H1 (cell line): ENCODE data around the gene TMEM116. TPM values are rescaled to one million over a fixed set of nuclear protein-coding genes. Genes with fewer than 3 reads are reported as not detected.

Experiments used
- CTCF ChIA-PET: fragments of 300-600 bp; sonication (Branson Sonifier 250); formaldehyde crosslinking; loops from one replicate; lab custom pipeline; 2021; ENCODE audit not compliant: partially characterized antibody; lab: Charles Lee
- POLR2A ChIA-PET: fragments of 300-600 bp; sonication (Branson Sonifier 250); formaldehyde crosslinking; loops from one replicate; lab custom pipeline; 2021; ENCODE audit warnings: inconsistent platforms; ENCODE audit not compliant: partially characterized antibody; lab: Charles Lee
- DNase-seq, 2 experiments: peaks; one replicate each; pipeline versions ENCODE4 v3.0.0 to v3.0.0-alpha.2; 2010 to 2022; ENCODE audit warnings: low spot score in 2 of 2, low read depth in 1 of 2, mixed read lengths in 1 of 2
- FAIRE-seq: peaks from 2 replicates; lab custom pipeline; 2011; peaks lifted over from hg19 to GRCh38; lab: Jason Lieb, UNC
- H2AFZ ChIP-seq: 2 replicates; pipeline ENCODE4 v1.8.1; 2012; ENCODE audit warnings: low read length, inconsistent platforms
- H2AK5ac ChIP-seq: 2 replicates; pipeline ENCODE4 v1.6.1; 2013; ENCODE audit warnings: low read depth, low read length
- H2BK120ac ChIP-seq: replicated peaks from 2 replicates; pipeline ENCODE3; 2013; ENCODE audit warnings: low read depth, low read length, inconsistent platforms
- H2BK12ac ChIP-seq: 2 replicates; pipeline ENCODE4 v1.6.1; 2013; ENCODE audit warnings: low read depth, low read length
- H2BK15ac ChIP-seq: 2 replicates; pipeline ENCODE4 v1.6.1; 2013; ENCODE audit warnings: low read length
- H2BK20ac ChIP-seq: 2 replicates; pipeline ENCODE4 v1.6.1; 2013; ENCODE audit warnings: low read length
- H2BK5ac ChIP-seq: 2 replicates; pipeline ENCODE4 v1.6.1; 2013; ENCODE audit warnings: low read depth, low read length
- H3K14ac ChIP-seq: 2 replicates; pipeline ENCODE4 v1.6.1; 2013; ENCODE audit warnings: inconsistent platforms; ENCODE audit not compliant: insufficient read length
- H3K18ac ChIP-seq: 2 replicates; pipeline ENCODE4 v1.6.1; 2013; ENCODE audit warnings: low read length; ENCODE audit errors: extremely low read depth
- H3K23ac ChIP-seq: 2 replicates; pipeline ENCODE4 v1.6.1; 2013; ENCODE audit warnings: inconsistent platforms; ENCODE audit not compliant: insufficient read length
- H3K23me2 ChIP-seq: 2 replicates; pipeline ENCODE4 v1.6.1; 2013; ENCODE audit warnings: low read depth, low read length
- H3K27ac ChIP-seq: 2 replicates; pipeline ENCODE4 v1.6.1; 2011; ENCODE audit warnings: low read depth, low read length, inconsistent platforms
- H3K27me3 ChIP-seq, 4 experiments: replicated peaks in 1 of 4; 1 replicate in 1 of 4; 2 replicates in 3 of 4; pipeline versions ENCODE4 v1.6.1 to v1.8.1; 2011 to 2013; ENCODE audit warnings: low read length in 3 of 4, mild to moderate bottlenecking in 3 of 4, inconsistent platforms in 2 of 4, mixed read lengths in 2 of 4, moderate library complexity in 1 of 4; ENCODE audit not compliant: control insufficient read depth in 3 of 4, insufficient read depth in 3 of 4; ENCODE audit errors: extremely low read depth in 1 of 4
- H3K36me3 ChIP-seq, 4 experiments: 2 replicates each; pipeline versions ENCODE4 v1.6.1 to v1.8.1; 2011 to 2013; ENCODE audit warnings: mild to moderate bottlenecking in 4 of 4, low read length in 3 of 4, moderate library complexity in 2 of 4, control low read depth in 1 of 4, inconsistent platforms in 1 of 4; ENCODE audit not compliant: insufficient read depth in 4 of 4, control insufficient read depth in 2 of 4
- H3K4ac ChIP-seq: replicated peaks from 2 replicates; pipeline ENCODE3; 2013; ENCODE audit warnings: low read length, low read depth, mixed read lengths, inconsistent platforms; ENCODE audit not compliant: insufficient read length
- H3K4me1 ChIP-seq, 4 experiments: replicated peaks in 1 of 4; 1 replicate in 1 of 4; 2 replicates in 3 of 4; pipeline versions ENCODE4 v1.6.1 to v1.8.1; 2011 to 2013; ENCODE audit warnings: low read length in 3 of 4, inconsistent platforms in 2 of 4, mixed read lengths in 1 of 4; ENCODE audit not compliant: insufficient read depth in 4 of 4, control insufficient read depth in 3 of 4
- H3K4me2 ChIP-seq, 2 experiments: 2 replicates each; pipeline versions ENCODE4 v1.6.1 to v1.8.1; 2011 to 2013; ENCODE audit warnings: low read depth in 2 of 2, low read length in 2 of 2, control low read depth in 1 of 2, inconsistent platforms in 1 of 2, mild to moderate bottlenecking in 1 of 2; ENCODE audit not compliant: insufficient read depth in 1 of 2
- H3K4me3 ChIP-seq, 4 experiments: fragments of 200-600, 300-600 bp in 1 of 4; sonication (generic), shearing (Covaris generic), sonication (Bioruptor Twin) in 1 of 4; 2 replicates each; pipeline versions ENCODE4 v1.5.1 to v1.8.1; 2011 to 2016; ENCODE audit warnings: low read length in 4 of 4, low read depth in 3 of 4, control low read depth in 2 of 4, inconsistent platforms in 2 of 4, mild to moderate bottlenecking in 2 of 4, mixed read lengths in 1 of 4, moderate library complexity in 1 of 4; ENCODE audit not compliant: insufficient read depth in 2 of 4; ENCODE audit errors: extremely low read depth in 1 of 4
- H3K56ac ChIP-seq: replicated peaks from 2 replicates; pipeline ENCODE3; 2013; ENCODE audit warnings: low read depth, mild to moderate bottlenecking, mixed read lengths, low read length, inconsistent platforms; ENCODE audit not compliant: insufficient read length
- H3K79me1 ChIP-seq: 2 replicates; pipeline ENCODE4 v1.6.1; 2013; ENCODE audit warnings: low read depth, low read length, control low read depth
- H3K79me2 ChIP-seq, 2 experiments: 2 replicates each; pipeline versions ENCODE4 v1.6.1 to v1.8.1; 2012 to 2013; ENCODE audit warnings: low read length in 2 of 2, mild to moderate bottlenecking in 2 of 2, inconsistent platforms in 1 of 2; ENCODE audit not compliant: insufficient read depth in 2 of 2, control insufficient read depth in 1 of 2
- H3K9ac ChIP-seq, 4 experiments: replicated peaks in 1 of 4; 1 replicate in 1 of 4; 2 replicates in 3 of 4; pipeline versions ENCODE4 v1.6.1 to v1.8.1; 2011 to 2013; ENCODE audit warnings: low read depth in 3 of 4, low read length in 3 of 4, control low read depth in 2 of 4, mild to moderate bottlenecking in 2 of 4, moderate library complexity in 2 of 4, inconsistent platforms in 1 of 4; ENCODE audit errors: extremely low read depth in 1 of 4
- H3K9me3 ChIP-seq, 2 experiments: 2 replicates each; pipeline versions ENCODE4 v1.6.1 to v1.8.1; 2012 to 2013; ENCODE audit warnings: mild to moderate bottlenecking in 2 of 2, moderate library complexity in 2 of 2, control low read depth in 1 of 2, inconsistent platforms in 1 of 2, low read depth in 1 of 2, low read length in 1 of 2, mixed read lengths in 1 of 2; ENCODE audit not compliant: insufficient read depth in 2 of 2
- H4K20me1 ChIP-seq, 2 experiments: replicated peaks in 1 of 2; 2 replicates each; pipeline versions ENCODE3 to v1.8.1; 2011 to 2013; ENCODE audit warnings: inconsistent platforms in 2 of 2, low read length in 2 of 2, mild to moderate bottlenecking in 1 of 2; ENCODE audit not compliant: insufficient read depth in 2 of 2, control insufficient read depth in 1 of 2
- H4K5ac ChIP-seq: 2 replicates; pipeline ENCODE4 v1.6.1; 2013; ENCODE audit warnings: low read length, low read depth, mixed read lengths, inconsistent platforms; ENCODE audit not compliant: insufficient read length
- H4K8ac ChIP-seq: 2 replicates; pipeline ENCODE4 v1.8.0; 2013; ENCODE audit warnings: mild to moderate bottlenecking, moderate library complexity, low read length, inconsistent platforms; ENCODE audit not compliant: insufficient read depth; ENCODE audit errors: extremely low read depth
- H4K91ac ChIP-seq: replicated peaks from 2 replicates; pipeline ENCODE3; 2013; ENCODE audit warnings: low read length, mixed read lengths, inconsistent platforms; ENCODE audit not compliant: insufficient read length
- BCL11A ChIP-seq, 2 experiments: IDR thresholded peaks; one replicate each; pipeline ENCODE4 v1.6.1; 2011; ENCODE audit warnings: low read depth in 2 of 2, low read length in 2 of 2, mild to moderate bottlenecking in 2 of 2
- CEBPB ChIP-seq: IDR thresholded peaks from 2 replicates; pipeline ENCODE4 v1.6.1; 2012; ENCODE audit warnings: low read depth, low read length
- GABPA ChIP-seq: IDR thresholded peaks from 2 replicates; pipeline ENCODE4 v1.6.1; 2011; ENCODE audit warnings: mild to moderate bottlenecking, low read length, moderate library complexity, borderline replicate concordance; ENCODE audit not compliant: insufficient read depth
- HDAC6 ChIP-seq: IDR thresholded peaks from one replicate; pipeline ENCODE4 v1.7.1; 2012; ENCODE audit warnings: low read depth, mild to moderate bottlenecking, inconsistent platforms, low read length, moderate library complexity
- NRF1 ChIP-seq: IDR thresholded peaks from 2 replicates; pipeline ENCODE4 v1.6.1; 2011; ENCODE audit warnings: mild to moderate bottlenecking, low read depth, low read length, improper control_type of control experiment
- RFX5 ChIP-seq: IDR thresholded peaks from 2 replicates; pipeline ENCODE4 v1.6.1; 2011; ENCODE audit warnings: low read depth, low read length, improper control_type of control experiment, borderline replicate concordance
- SIN3A ChIP-seq, 2 experiments: IDR thresholded peaks in 1 of 2; conservative IDR thresholded peaks in 1 of 2; 2 replicates each; pipeline ENCODE4 v1.6.1; 2011 to 2012; ENCODE audit warnings: low read length in 2 of 2, improper control_type of control experiment in 1 of 2, low read depth in 1 of 2, mild to moderate bottlenecking in 1 of 2
- SP1 ChIP-seq: IDR thresholded peaks from 2 replicates; pipeline ENCODE4 v1.6.1; 2011; ENCODE audit warnings: low read depth, low read length
- SRF ChIP-seq: IDR thresholded peaks from 2 replicates; pipeline ENCODE4 v1.6.1; 2011; ENCODE audit warnings: mild to moderate bottlenecking, low read depth, low read length, moderate library complexity
- SUZ12 ChIP-seq: fragments of 200-600 bp; sonication (generic); IDR thresholded peaks from 2 replicates; pipeline ENCODE4 v1.6.1; 2012; ENCODE audit warnings: mild to moderate bottlenecking, inconsistent platforms, low read length, moderate library complexity, mixed read lengths
- TCF12 ChIP-seq: IDR thresholded peaks from 2 replicates; pipeline ENCODE4 v1.6.1; 2011; ENCODE audit warnings: low read depth, mild to moderate bottlenecking, low read length
- TEAD4 ChIP-seq: IDR thresholded peaks from 2 replicates; pipeline ENCODE4 v1.6.1; 2012; ENCODE audit warnings: low read depth, low read length, inconsistent platforms, mixed read lengths
- WGBS, 2 experiments: shearing (Covaris generic) in 1 of 2; methylation state at CpG; one replicate each; pipeline versions ENCODE4 v1.1.6 to v1.1.7; 2013 to 2015; ENCODE audit warnings: low lambda C conversion rate in 2 of 2, mixed read lengths in 2 of 2, inconsistent platforms in 1 of 2, low coverage in 1 of 2, missing lambda C conversion rate in 1 of 2; ENCODE audit not compliant: insufficient replicate concordance in 2 of 2, insufficient coverage in 1 of 2, insufficient read length in 1 of 2; ENCODE audit errors: extremely low coverage in 1 of 2, missing lambda C conversion rate in 1 of 2; 5-methylcytosine and 5-hydroxymethylcytosine counted together
- polyA plus RNA-seq, 7 experiments: library from polyadenylated mRNA; depleted of rRNA in 3 of 7; stranded (reverse) in 5 of 7; unstranded in 2 of 7; fragments of >200 nt in 5 of 7; fragments of 200-250 nt in 2 of 7; gene quantifications; 1 replicate in 5 of 7; 2 replicates in 1 of 7; 4 replicates in 1 of 7; pipeline versions ENCODE4 v1.2.1 to v1.2.3, GENCODE V29; 2011 to 2013; ENCODE audit warnings: missing spikeins in 2 of 7, mixed read lengths in 2 of 7
- total RNA-seq: library from RNA; stranded (reverse); fragmentation: NEBNext Ultra II Directional; extraction: Animal tissue kit (Norgen Biotek cat#: 25700); gene quantifications from 2 replicates; pipeline ENCODE4 v1.2.1, GENCODE V29; 2021
- TF ChIP-seq, protein P1 (sequence below): IDR thresholded peaks from 2 replicates; pipeline ENCODE4 v1.6.1; 2012; ENCODE audit warnings: inconsistent platforms

TMEM116 gene
- total and polyA plus RNA-seq, 2 of the 8 experiments (the other 6 are each of a cell fraction or from before 2014, with no cell fraction given), result 8.1 to 25.2 TPM

DNA sequence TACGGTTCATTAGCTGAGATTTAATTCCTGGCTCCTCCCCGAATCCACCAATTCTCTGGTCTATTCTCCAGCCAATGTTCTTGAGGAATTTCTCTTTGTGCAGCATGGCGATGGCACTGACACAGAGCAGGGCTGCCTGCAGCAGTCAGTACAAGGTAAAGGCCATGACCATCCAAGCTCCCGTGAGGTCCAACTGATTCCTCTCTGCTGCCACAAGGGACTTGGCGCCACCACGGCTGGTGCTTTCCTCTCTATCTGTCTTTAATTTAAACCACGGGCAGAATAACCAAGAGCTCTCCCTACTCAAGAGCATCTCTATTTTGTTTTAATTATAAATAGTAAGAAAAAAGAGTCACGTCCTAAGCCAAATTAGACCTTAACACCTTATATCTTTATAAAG lies 12.1 kb downstream of the TMEM116 start:
- Histone ChIP-seq H4K20me1 (no peaks in the 10 kb centered on the region), H3K14ac (no peak overlapping the region), H2AFZ (no peak overlapping the region), H3K9ac (no peak overlapping the region), H2BK15ac (no peak overlapping the region), H4K91ac (no peak overlapping the region), H3K36me3 (no peaks in the 10 kb centered on the region), H3K4me3 (no peak overlapping the region), H4K8ac (no peak overlapping the region), H3K56ac (no peak overlapping the region), H2BK20ac (no peak overlapping the region), H3K4ac (no peak overlapping the region), H3K18ac (no peak overlapping the region), H2AK5ac (no peak overlapping the region), H3K27me3 (no peaks in the 10 kb centered on the region), H3K9me3 (no peaks in the 10 kb centered on the region), H2BK5ac (no peak overlapping the region), H3K23me2 (no peaks in the 10 kb centered on the region), H3K23ac (no peak overlapping the region), H2BK12ac (no peak overlapping the region), H3K4me2 (no peak overlapping the region), H3K4me1 (no peaks in the 10 kb centered on the region), H4K5ac (no peak overlapping the region), H3K27ac (no peak overlapping the region), H3K79me2 (no peaks in the 10 kb centered on the region), H3K79me1 (no peaks in the 10 kb centered on the region), H2BK120ac (no peak overlapping the region)
- TF ChIP-seq SP1 (no peak), NRF1 (no peak), CEBPB (no peak), SRF (no peak), BCL11A (IDR thresholded peaks at IDR 0.05; ENCODE audit: low read depth in 2 of 2, low read length in 2 of 2) (no peak), GABPA (no peak), SIN3A (conservative IDR thresholded peaks at IDR 0.05 in 1 of 2, IDR thresholded peaks at IDR 0.05 in 1 of 2; ENCODE audit: low read depth in 1 of 2, low read length in 2 of 2) (no peak), RFX5 (no peak), TCF12 (no peak), TEAD4 (no peak), HDAC6 (no peak), SUZ12 (no peak)
- TF ChIP-seq, protein P1, sequence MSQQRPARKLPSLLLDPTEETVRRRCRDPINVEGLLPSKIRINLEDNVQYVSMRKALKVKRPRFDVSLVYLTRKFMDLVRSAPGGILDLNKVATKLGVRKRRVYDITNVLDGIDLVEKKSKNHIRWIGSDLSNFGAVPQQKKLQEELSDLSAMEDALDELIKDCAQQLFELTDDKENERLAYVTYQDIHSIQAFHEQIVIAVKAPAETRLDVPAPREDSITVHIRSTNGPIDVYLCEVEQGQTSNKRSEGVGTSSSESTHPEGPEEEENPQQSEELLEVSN, result no peak
- ChIA-PET POLR2A (interaction anchor here (0.8 to 4.7 kb wide), 5 partner anchors 12 to 27 kb away, joined by 3 to 32 read pairs (median 4); partner anchors contain the start of genes ERP29 and TMEM116), CTCF (interaction anchor here (0.6 to 1.7 kb wide), 5 partner anchors 9 to 188 kb away, joined by 3 to 5 read pairs (median 4); no protein-coding TSS in a partner anchor)
- no peak for DNase-seq
- FAIRE-seq, result no peak
- WGBS, 2 experiments, result 91% methylated on average over 8 of the region's 8 CpGs; no CpG with 5 or more reads in 1 of the 2 experiments
